Lung (tissue), 16 donors: ENCODE measurements around the gene GRID1. TPM values are rescaled to one million over a fixed set of nuclear protein-coding genes. Genes with fewer than 3 reads are reported as not detected.

ENCODE experiments used
- ATAC-seq: fragments of 200-7000 bp; cut with Tn5 transposase; one replicate; pipeline ENCODE4 v1.9.1; 2020; ENCODE audit warnings: moderate number of reproducible peaks; ENCODE audit not compliant: insufficient read depth, low FRiP score
- DNase-seq, 3 donors: peaks; one replicate each; pipeline ENCODE4 v3.0.0-alpha.2; 2013 to 2017
- H3K27ac ChIP-seq, 2 donors: one replicate each; pipeline ENCODE4 v1.5.1; 2013; ENCODE audit warnings: mild to moderate bottlenecking in 2 of 2, moderate library complexity in 2 of 2, control low read depth in 1 of 2, inconsistent platforms in 1 of 2, low read depth in 1 of 2, low read length in 1 of 2
- H3K27me3 ChIP-seq, 3 donors: one replicate each; pipeline ENCODE4 v1.5.1; 2013; ENCODE audit warnings: low read length in 2 of 3; ENCODE audit not compliant: control insufficient read depth in 3 of 3, insufficient read depth in 3 of 3
- H3K36me3 ChIP-seq, 4 donors: one replicate each; pipeline ENCODE4 v1.5.1; 2013; ENCODE audit warnings: low read length in 4 of 4, mild to moderate bottlenecking in 1 of 4, moderate library complexity in 1 of 4; ENCODE audit not compliant: control insufficient read depth in 4 of 4, insufficient read depth in 4 of 4
- H3K4me1 ChIP-seq, 5 donors: one replicate each; pipeline ENCODE4 v1.5.1; 2013; ENCODE audit warnings: low read length in 5 of 5, mild to moderate bottlenecking in 2 of 5, moderate library complexity in 1 of 5; ENCODE audit not compliant: control insufficient read depth in 5 of 5, insufficient read depth in 5 of 5
- H3K4me3 ChIP-seq: one replicate; pipeline ENCODE4 v1.5.1; 2013; ENCODE audit warnings: mild to moderate bottlenecking, control low read depth, moderate library complexity
- H3K9ac ChIP-seq, 2 donors: one replicate each; pipeline ENCODE4 v1.5.1; 2013; ENCODE audit warnings: low read length in 2 of 2, control low read depth in 1 of 2; ENCODE audit not compliant: insufficient read depth in 1 of 2
- H3K9me3 ChIP-seq, 4 donors: one replicate each; pipeline ENCODE4 v1.5.1; 2013; ENCODE audit warnings: low read length in 3 of 4, mild to moderate bottlenecking in 1 of 4, moderate library complexity in 1 of 4; ENCODE audit not compliant: control insufficient read depth in 4 of 4, insufficient read depth in 3 of 4
- WGBS, 2 donors: extraction: QIAGEN DNeasy Blood & Tissue Kit; methylation state at CpG; one replicate each; pipeline ENCODE4 v1.1.7; 2013; 5-methylcytosine and 5-hydroxymethylcytosine counted together
- long read RNA-seq, 5 donors: transcript quantifications; one replicate each; lab custom pipeline, GENCODE V29; 2026
- polyA plus RNA-seq, 2 donors: library from polyadenylated mRNA; stranded (reverse); fragments of 200-250 nt; gene quantifications; one replicate each; pipeline ENCODE4 v1.2.1, GENCODE V29; 2013
- total RNA-seq, 2 donors: library from RNA; depleted of rRNA in 1 of 2; stranded (reverse); fragments of >200 nt in 1 of 2; gene quantifications; one replicate each; pipeline ENCODE4 v1.2.1, GENCODE V29; 2014 to 2021
- TF ChIP-seq, protein P1 (sequence below): IDR thresholded peaks from 2 replicates; pipeline ENCODE4 v1.5.1; 2012; ENCODE audit warnings: mild to moderate bottlenecking; ENCODE audit errors: control extremely low read depth, extremely low read depth
- donor health status: control.
- donor health status: control.
- donor health status: Bipolar disorder and iron deficiency.
- donor health status: healthy.
- donor health status: DM: yes; HTN: yes; CAD: no.

The GRID1 gene
- total RNA-seq (1 to 10 TPM; 1.9 to 3.6 TPM), polyA plus RNA-seq (1 to 10 TPM; 1.1 to 2.6 TPM)
- long read RNA-seq, donor 1: 0 reads
- long read RNA-seq, donor 2: 0 reads
- long read RNA-seq, donor 3: 0 reads
- long read RNA-seq, donor 4: 0 reads
- long read RNA-seq, donor 5: 0 reads

DNA sequence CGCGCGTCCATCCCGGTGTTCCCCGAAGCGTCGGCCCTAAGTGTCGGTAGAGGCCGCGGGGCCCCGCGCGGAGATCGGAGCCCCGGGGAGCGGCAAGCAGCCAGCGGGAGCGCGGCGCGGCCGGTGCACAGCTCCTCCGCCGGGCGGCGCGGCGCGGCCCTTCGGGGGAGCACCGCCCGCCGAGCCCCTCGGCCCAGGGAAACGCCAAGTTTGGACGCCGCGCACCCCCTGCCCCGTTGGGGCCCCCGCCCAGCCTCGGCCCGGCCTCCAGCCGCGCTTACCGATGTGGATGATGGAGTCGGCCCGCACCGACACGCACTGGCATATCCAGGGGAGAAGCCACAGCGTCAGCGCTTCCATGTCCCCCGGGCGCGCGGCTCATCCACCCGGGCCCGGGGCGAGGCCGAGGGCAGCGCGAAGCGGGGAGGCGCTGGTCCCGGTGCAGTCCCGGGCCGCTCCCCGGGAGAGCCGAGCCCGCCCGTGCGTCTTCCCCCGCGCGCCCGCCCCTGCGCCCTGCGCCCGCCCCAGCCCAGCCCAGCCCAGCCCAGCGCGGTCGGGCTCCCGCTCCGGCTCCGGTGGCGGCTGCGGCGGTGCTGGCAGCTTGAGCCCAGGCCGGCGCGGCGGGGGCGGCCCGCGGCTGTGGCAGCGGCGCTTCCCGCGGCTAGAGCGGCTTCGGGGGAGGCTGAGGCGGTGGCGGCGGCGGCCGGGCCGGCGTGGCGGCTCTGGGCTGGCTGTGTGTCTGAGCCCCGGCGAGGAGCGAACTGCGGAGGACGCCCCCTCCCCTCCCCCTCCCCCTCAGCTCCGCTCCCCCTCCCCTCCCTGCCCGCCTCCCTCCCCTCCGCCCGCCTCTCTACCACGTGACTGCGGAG lies at the start of gene GRID1:
Gene GRID1, minus strand, starts transcription at position 763 of the 869 bp plus-strand sequence.
- no peaks in the 10 kb centered on the region for H3K36me3 ChIP-seq
- peaks cover 0 to 31% (median 10%) of the 10 kb centered on the region in 5 donors for H3K4me1 ChIP-seq
- peaks cover 0 to 4% (median 0%) of the 10 kb centered on the region in 4 donors for H3K9me3 ChIP-seq
- 1% methylated on average over 80 to 115 of the region's 119 CpGs for WGBS, 2 donors
- ATAC-seq (no peak), DNase-seq (peak; percentile 34 to 75 (median 71))
- H3K27ac ChIP-seq: no peak within 1 kb of the TSS
- H3K27me3 ChIP-seq: peaks cover 0 to 80% (median 70%) of the 10 kb centered on the region in 3 donors
- TF ChIP-seq, protein P1, sequence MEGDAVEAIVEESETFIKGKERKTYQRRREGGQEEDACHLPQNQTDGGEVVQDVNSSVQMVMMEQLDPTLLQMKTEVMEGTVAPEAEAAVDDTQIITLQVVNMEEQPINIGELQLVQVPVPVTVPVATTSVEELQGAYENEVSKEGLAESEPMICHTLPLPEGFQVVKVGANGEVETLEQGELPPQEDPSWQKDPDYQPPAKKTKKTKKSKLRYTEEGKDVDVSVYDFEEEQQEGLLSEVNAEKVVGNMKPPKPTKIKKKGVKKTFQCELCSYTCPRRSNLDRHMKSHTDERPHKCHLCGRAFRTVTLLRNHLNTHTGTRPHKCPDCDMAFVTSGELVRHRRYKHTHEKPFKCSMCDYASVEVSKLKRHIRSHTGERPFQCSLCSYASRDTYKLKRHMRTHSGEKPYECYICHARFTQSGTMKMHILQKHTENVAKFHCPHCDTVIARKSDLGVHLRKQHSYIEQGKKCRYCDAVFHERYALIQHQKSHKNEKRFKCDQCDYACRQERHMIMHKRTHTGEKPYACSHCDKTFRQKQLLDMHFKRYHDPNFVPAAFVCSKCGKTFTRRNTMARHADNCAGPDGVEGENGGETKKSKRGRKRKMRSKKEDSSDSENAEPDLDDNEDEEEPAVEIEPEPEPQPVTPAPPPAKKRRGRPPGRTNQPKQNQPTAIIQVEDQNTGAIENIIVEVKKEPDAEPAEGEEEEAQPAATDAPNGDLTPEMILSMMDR: no peak
- H3K9ac ChIP-seq: no peak within 1 kb of the TSS
- peak within 1 kb of the TSS; percentile 39 for H3K4me3 ChIP-seq

- Histone ChIP-seq H3K9me3 (no peaks in the 10 kb centered on the region), H3K36me3 (no peaks in the 10 kb centered on the region), H3K9ac (no peak overlapping the region), H3K27ac (no peak overlapping the region), H3K4me1 (peaks cover 0 to 5% (median 0%) of the 10 kb centered on the region in 5 donors), H3K27me3 (peaks cover 0 to 6% (median 0%) of the 10 kb centered on the region in 3 donors), H3K4me3 (no peak overlapping the region)
- no peak for DNase-seq
- ATAC-seq: no peak
- whole genome bisulfite sequencing, 2 donors: 49 to 57% methylated on average over 5 of the region's 5 CpGs
- TF ChIP-seq, protein P1: no peak
Measured at GRCh38 chr10:86415583-86415982, 49.0 kb upstream of the GRID1 start.

DNA sequence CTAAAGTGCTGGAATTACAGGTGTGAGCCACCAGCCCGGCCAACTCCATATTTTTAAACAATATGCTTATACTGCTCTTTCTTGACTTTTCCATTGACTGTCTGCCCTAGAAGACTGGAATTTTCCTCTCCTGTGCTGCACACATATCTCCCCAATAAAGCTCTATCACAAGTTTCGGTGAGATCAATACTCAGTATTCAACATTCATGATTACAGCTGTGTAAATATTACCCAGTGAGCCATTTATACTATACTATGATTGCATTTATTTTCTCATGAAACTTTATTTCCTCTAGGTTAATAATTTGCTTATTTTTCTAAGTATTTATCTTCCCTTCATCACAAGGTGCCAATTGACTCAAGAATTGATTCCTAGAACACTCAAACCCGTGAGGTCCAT lies 48.5 kb upstream of the GRID1 start:
- no peak overlapping the region for H3K9ac ChIP-seq
- 82 to 88% methylated on average over 3 of the region's 3 CpGs for whole genome bisulfite sequencing, 2 donors
- TF ChIP-seq, protein P1: no peak
- no peak overlapping the region for H3K4me3 ChIP-seq
- H3K9me3 ChIP-seq: no peaks in the 10 kb centered on the region
- peaks cover 0 to 6% (median 0%) of the 10 kb centered on the region in 3 donors for H3K27me3 ChIP-seq
- peaks cover 0 to 5% (median 0%) of the 10 kb centered on the region in 5 donors for H3K4me1 ChIP-seq
- DNase-seq: no peak
- H3K27ac ChIP-seq: no peak overlapping the region
- ATAC-seq: no peak
- H3K36me3 ChIP-seq: no peaks in the 10 kb centered on the region
